HG02852 (cell line): ENCODE data around the gene DNTT.

Experiments used
- ATAC-seq: cut with Tn5 transposase; IDR thresholded peaks from one replicate; pipeline ENCODE4 v1.9.1; 2021; ENCODE audit warnings: mild to moderate bottlenecking, moderate library complexity; ENCODE audit not compliant: unreplicated experiment

Gene DNTT

DNA sequence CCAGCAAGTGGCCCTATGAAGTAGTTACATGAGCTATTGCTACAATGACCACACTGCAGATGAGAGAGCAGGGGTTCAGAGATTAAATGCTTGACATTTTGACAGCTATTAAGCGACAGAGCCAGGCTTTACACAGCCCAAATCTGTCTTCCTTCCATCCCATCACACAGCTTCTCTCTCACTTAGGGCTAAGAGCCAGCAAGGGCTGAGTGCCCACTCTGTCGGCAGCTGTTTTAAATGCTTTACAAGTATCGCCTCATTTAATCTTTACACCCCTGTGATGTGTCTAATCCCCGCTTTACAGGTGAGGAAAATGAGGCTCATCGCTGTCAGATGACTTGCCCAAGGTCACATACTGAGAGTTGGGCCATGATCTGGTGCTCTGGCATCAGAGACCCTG lies 69.8 kb downstream of the DNTT start:
- ATAC-seq: no peak

DNA sequence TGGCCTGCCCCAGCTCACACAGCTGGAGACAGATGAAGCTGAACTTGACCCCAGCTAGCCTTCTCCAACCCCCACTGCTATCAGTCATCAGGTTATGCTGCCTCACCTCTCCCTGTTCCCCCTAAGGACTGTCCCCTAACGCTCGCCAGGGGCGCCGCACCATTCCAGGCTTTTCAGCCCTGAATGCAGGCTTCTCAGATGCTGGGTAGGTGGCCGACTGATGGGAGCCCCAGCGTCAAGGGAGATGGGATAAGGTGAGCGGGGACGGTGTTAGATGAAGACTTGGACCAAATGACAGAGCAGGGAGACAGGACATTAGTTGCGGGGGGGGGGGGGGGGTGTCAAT lies 70.4 kb downstream of the DNTT start:
- no peak for ATAC-seq

DNA sequence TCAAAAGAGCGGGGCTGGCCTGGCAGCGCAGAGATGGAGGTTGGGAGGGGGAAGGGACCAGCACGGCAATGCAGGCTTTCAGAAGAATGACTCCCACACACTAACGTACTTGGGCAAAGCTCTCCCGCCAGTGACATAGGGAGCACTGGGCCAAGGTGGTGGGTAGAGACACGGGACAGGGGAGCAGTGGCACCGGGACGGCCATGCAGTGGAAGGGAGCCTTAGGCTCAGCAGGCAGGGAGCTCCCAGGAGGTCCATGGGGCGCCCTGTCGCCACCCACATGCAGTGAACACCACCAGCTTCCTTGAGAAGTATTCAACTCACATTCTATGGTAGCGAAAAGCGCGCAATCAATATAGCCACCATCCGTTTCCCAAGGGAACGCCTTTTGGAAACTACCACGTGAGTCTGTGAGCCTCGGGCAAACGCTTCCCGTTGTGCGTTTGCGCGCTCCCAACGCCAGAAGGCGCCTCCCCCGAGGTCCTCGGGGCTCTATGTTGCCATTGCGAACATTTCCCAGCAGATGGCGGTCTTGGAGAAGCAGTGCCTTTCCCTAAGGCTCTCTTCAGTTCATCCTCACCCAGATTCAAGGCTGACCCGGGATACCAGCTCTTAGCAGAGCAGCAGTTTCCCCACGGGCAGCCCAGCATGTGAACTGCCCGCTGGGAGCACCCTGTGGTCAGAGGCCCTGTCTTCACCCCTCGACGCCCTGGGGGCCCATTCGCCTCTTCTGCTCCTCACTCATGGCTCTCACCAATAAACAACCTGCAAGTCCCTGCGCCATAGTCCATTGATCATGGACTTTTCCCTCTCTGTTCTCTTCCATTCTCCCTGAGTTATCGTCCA lies 71.0 kb downstream of the DNTT start:
- peak; percentile 72 for ATAC-seq

DNA sequence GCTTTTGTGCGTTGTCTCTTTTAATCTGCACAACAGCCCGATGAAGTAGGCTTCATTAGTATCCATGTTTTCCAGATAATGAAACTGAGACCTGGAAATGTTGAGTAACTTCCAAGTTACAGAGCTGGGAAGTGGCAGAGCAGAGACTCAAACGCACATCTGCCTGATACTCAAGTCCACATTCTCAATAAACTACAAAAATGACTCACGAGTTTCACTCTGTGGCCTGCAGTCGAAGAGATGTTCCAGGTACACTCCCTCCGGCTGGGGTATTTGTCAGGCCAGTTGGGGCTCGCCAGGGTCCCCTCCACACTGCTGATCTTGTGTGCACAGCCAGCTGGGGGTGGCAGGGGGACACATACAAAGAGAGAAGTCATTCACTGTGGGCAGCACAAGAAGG lies 72.2 kb downstream of the DNTT start:
- ATAC-seq: peak; percentile 59

DNA sequence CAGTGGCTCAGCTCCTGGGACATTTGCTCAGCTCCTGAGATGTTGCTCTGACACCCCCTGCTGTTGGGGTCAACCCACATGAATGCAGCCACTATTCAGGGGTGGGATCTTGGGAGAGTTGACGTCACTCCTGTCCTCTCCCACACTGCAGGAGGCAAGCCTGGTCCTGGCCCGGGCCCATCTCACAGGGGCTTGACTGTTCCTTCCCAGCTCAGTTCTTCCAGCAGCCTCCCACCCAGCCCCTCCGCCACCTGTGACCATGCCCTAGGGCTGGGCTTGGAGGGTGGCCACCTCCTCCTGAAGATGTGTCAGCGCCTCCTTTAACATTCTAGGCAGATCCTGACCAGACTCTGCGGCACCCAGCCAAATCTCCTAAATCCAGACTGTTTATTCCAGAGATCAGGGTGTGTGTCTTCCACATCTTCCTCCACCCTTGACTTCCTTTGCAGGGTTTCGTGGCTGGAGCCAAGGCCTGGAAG lies 73.6 kb downstream of the DNTT start:
- ATAC-seq: no peak

GRCh38 chr10:96378741-96379140 lies 74.5 kb downstream of the DNTT start:
- ATAC-seq: no peak

DNA sequence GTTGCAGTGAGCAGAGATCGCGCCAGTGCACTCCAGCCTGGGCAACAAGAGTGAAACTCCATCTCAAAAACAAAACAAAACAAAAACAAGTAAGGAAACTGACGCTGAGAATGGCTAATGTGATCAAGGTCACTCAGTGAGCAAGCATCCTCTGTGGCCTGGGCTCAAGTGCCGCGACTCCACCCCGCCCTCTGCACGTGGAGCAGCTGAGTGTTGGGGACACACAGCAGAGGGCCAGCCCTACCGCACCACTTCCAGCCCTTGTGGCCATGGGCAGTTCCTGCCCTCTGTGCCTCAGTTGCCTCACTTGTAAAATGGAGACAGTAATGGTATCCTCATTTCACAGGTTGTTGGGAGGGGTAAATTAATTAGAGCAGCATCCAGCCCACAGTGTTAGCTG lies 75.5 kb downstream of the DNTT start:
- no peak for ATAC-seq

DNA sequence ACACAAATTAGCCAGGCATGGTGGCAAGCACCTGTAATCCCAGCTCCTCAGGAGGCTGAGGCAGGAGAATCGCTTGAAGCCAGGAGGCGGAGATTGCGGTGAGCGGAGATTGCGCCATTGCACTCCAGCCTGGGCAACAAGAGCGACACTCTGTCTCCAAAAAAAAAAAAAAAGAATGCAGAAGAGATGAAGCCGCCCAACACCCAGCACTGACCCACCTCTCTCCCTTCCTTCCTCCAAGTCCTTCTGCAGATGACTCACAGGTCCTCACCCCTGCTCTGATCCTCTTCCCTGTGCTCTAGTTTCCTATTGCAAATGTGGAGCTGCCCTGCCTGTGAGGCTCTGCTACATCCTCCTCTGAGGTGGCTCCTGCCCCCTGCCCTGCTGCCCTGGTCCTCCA lies 76.6 kb downstream of the DNTT start:
- ATAC-seq: no peak

GRCh38 chr10:96384506-96384905 lies 80.3 kb downstream of the DNTT start:
- no peak for ATAC-seq

DNA sequence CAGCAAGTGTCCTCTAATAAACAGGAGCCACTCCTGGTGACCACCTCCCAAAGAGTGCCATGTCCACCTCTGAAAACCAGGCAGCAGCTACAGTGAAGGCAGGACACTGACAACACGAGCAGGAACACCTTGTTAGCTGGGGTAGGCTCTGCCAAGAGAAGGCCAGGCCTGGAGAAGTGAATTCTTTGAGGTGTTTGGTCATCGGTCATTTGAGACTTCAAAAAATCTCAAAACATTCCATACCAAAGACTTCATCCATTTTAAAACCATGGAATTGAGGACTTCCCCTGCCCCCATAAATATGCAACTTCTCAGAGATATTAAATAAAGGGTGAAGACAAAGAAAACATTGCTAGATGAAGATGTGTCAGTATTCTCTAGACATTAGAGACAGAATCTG lies 82.9 kb downstream of the DNTT start:
- ATAC-seq: no peak

- ATAC-seq: no peak
Measured at GRCh38 chr10:96387601-96388000, 83.4 kb downstream of the DNTT start.
